ENCODE measurements around the gene APOL6. TPM values are rescaled to one million over a fixed set of nuclear protein-coding genes. Genes with fewer than 3 reads are reported as not detected.
A peak's percentile ranks its signal among the peaks of the same experiment; 100 is the strongest.

The APOL6 gene
- total and polyA plus RNA-seq, 2 of the 13 experiments (the other 11 are each of a cell fraction or from before 2014, with no cell fraction given) = 5.2 to 7.5 TPM

GRCh38 chr22:35661464-35661863 is 13.2 kb downstream of the APOL6 start (continued):
- no peak for TF ChIP-seq ARNTL (CRISPR knock-in tag; IDR thresholded peaks at IDR 0.05)
- no peak for TF ChIP-seq SRSF1 (optimal IDR thresholded peaks at IDR 0.05; ENCODE audit: low read depth, low read length)
- TF ChIP-seq HNRNPUL1 (IDR thresholded peaks at IDR 0.05; ENCODE audit: low read depth, low read length) = no peak
- TF ChIP-seq, protein P1, sequence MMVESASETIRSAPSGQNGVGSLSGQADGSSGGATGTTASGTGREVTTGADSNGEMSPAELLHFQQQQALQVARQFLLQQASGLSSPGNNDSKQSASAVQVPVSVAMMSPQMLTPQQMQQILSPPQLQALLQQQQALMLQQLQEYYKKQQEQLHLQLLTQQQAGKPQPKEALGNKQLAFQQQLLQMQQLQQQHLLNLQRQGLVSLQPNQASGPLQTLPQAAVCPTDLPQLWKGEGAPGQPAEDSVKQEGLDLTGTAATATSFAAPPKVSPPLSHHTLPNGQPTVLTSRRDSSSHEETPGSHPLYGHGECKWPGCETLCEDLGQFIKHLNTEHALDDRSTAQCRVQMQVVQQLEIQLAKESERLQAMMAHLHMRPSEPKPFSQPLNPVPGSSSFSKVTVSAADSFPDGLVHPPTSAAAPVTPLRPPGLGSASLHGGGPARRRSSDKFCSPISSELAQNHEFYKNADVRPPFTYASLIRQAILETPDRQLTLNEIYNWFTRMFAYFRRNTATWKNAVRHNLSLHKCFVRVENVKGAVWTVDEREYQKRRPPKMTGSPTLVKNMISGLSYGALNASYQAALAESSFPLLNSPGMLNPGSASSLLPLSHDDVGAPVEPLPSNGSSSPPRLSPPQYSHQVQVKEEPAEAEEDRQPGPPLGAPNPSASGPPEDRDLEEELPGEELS (CRISPR knock-in tag; IDR thresholded peaks at IDR 0.05) = no peak
- no peak for TF ChIP-seq EEA1 (CRISPR knock-in tag; IDR thresholded peaks at IDR 0.05; ENCODE audit: borderline replicate concordance)
- no peak for TF ChIP-seq ZSCAN21 (CRISPR knock-in tag; IDR thresholded peaks at IDR 0.05; ENCODE audit: borderline replicate concordance)

DNA sequence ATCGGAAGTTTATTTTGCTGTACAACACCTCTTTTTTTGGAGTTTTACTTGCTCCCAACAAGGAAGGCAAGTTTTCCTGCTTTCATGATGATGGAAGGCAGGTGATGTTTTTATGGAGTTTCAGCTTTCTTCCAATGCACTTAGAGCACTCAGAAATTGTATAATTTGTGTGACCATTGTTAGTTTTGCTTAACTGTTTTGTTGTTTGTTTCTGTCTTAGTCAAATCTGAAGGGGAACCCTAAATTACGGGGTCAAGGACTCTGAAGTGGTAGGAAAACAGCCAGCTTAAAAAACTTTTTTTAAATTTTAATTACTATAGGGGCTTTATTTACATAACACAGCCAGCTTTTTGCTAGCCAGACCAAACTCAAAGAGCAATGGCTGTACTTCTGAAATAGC is 14.7 kb downstream of the APOL6 start:
- H3K4me2 ChIP-seq (ENCODE audit: low read depth, low read length) = no peak overlapping the region
- peaks cover 7 to 17% of the 10 kb centered on the region in 2 experiments; a peak in 4 of 5 replicates for H3K36me3 ChIP-seq (replicated peaks in 1 of 2; ENCODE audit: control insufficient read depth in 1 of 2, insufficient read depth in 2 of 2, low read length in 2 of 2)
- H3K27me3 ChIP-seq (ENCODE audit: control insufficient read depth in 1 of 2, insufficient read depth in 2 of 2, low read length in 2 of 2) = no peaks in the 10 kb centered on the region
- no peak overlapping the region for H2AFZ ChIP-seq (ENCODE audit: low read length)
- BruUV-seq (replicated peaks) = no TSS peak
- no peak for FAIRE-seq
- intact Hi-C loops (cut with micrococcal nuclease; ENCODE audit: unreplicated experiment) = no loop called here
- no peak for ATAC-seq
- ChIA-PET CTCF (ENCODE audit: low intra/inter-chr PET ratio, low total read pairs) (no interaction called here), POLR2A (interaction anchor here (3.1 kb wide), 1 partner anchor 15 kb away, joined by 12 read pairs; the partner anchor contains the start of gene APOL6)
- H3K4me1 ChIP-seq (ENCODE audit: insufficient read depth, low read length) = peaks cover 32% of the 10 kb centered on the region
- DNase-seq (ENCODE audit: low spot score) = no peak
- in situ Hi-C loops (cut with HindIII; ENCODE audit: extremely low pct_ligation_motif_present, low pct_unique_long_range_greater_than_20kb) = no loop called here
- no peaks in the 10 kb centered on the region for H3K79me2 ChIP-seq (ENCODE audit: insufficient read depth, low read length)
- no peaks in the 10 kb centered on the region for H4K20me1 ChIP-seq (ENCODE audit: insufficient read depth, low read length)
- peaks cover 20% of the 10 kb centered on the region for H3K9me3 ChIP-seq (ENCODE audit: low read length)
- peak overlapping the region; percentile 19 for H3K27ac ChIP-seq (ENCODE audit: extremely low read length, insufficient read depth, low read length)
- no peak overlapping the region for H3K9ac ChIP-seq (ENCODE audit: insufficient read depth, low read depth, low read length)
- no peak overlapping the region for H3K4me3 ChIP-seq (replicated peaks in 1 of 3; ENCODE audit: insufficient read depth in 1 of 3, low read depth in 2 of 3, low read length in 3 of 3)
- 85% methylated on average over 2 of the region's 2 CpGs for WGBS (ENCODE audit: low lambda C conversion rate)
- no peak for TF ChIP-seq ZNF616 (CRISPR knock-in tag; IDR thresholded peaks at IDR 0.05; ENCODE audit: low read depth)
- no peak for TF ChIP-seq ZNF335 (CRISPR knock-in tag; IDR thresholded peaks at IDR 0.05)
- TF ChIP-seq ZSCAN21 (CRISPR knock-in tag; IDR thresholded peaks at IDR 0.05; ENCODE audit: borderline replicate concordance) = no peak
- TF ChIP-seq HIVEP1 (CRISPR knock-in tag; IDR thresholded peaks at IDR 0.05) = no peak
- no peak for TF ChIP-seq ZEB1 (IDR thresholded peaks at IDR 0.05; ENCODE audit: insufficient replicate concordance, low read depth)
- no peak for TF ChIP-seq ZNF749 (CRISPR knock-in tag; IDR thresholded peaks at IDR 0.05; ENCODE audit: borderline replicate concordance)
- TF ChIP-seq LRRFIP1 (CRISPR knock-in tag; conservative IDR thresholded peaks at IDR 0.05) = no peak
- TF ChIP-seq ETV5 (CRISPR knock-in tag; IDR thresholded peaks at IDR 0.05; ENCODE audit: borderline replicate concordance) = no peak
- TF ChIP-seq NCOA2 (CRISPR knock-in tag; IDR thresholded peaks at IDR 0.05) = no peak
- TF ChIP-seq ZMYM4 (CRISPR knock-in tag; IDR thresholded peaks at IDR 0.05) = no peak
- TF ChIP-seq MTA3 (CRISPR knock-in tag; IDR thresholded peaks at IDR 0.05) = no peak
- no peak for TF ChIP-seq XRCC5 (optimal IDR thresholded peaks at IDR 0.05; ENCODE audit: low read length)
- no peak for TF ChIP-seq EZH2 (conservative IDR thresholded peaks at IDR 0.05; ENCODE audit: low read depth, low read length)
- no peak for TF ChIP-seq ZNF619 (CRISPR knock-in tag; IDR thresholded peaks at IDR 0.05)
- TF ChIP-seq TBX2 (CRISPR knock-in tag; IDR thresholded peaks at IDR 0.05; ENCODE audit: borderline replicate concordance) = no peak
- TF ChIP-seq NAIF1 (CRISPR knock-in tag; IDR thresholded peaks at IDR 0.05; ENCODE audit: borderline replicate concordance) = no peak
- no peak for TF ChIP-seq ZNF143 (CRISPR knock-in tag; IDR thresholded peaks at IDR 0.05)
